NCI-H128 (cell line): ENCODE data around the gene LIN37.
"Not testable (repeated sequence)": the region's sequence is repeated elsewhere in the genome, so short reads cannot be mapped to it uniquely, and the experiment has no call there.

Experiments
- DNase-seq: peaks from one replicate; lab custom pipeline; 2025; ENCODE audit not compliant: unreplicated experiment; lab: John Stamatoyannopoulos, UW

LIN37 gene

GRCh38 chr19:35787227-35787799 lies 38.9 kb downstream of the LIN37 start:
- no peak for DNase-seq

GRCh38 chr19:35788205-35788960 lies 40.0 kb downstream of the LIN37 start:
- no peak for DNase-seq

- no peak for DNase-seq
Observed at GRCh38 chr19:35789195-35789977, 41.0 kb downstream of the LIN37 start.

- no peak for DNase-seq
Observed at GRCh38 chr19:35789978-35790944, 41.9 kb downstream of the LIN37 start.

- DNase-seq: no peak
Observed at GRCh38 chr19:35790981-35791813, 42.8 kb downstream of the LIN37 start.

GRCh38 chr19:35791814-35792279 lies 43.5 kb downstream of the LIN37 start:
- no peak for DNase-seq

- no peak for DNase-seq
Observed at GRCh38 chr19:35792312-35792711, 43.9 kb downstream of the LIN37 start.

- no peak for DNase-seq
Observed at GRCh38 chr19:35792888-35793287, 44.5 kb downstream of the LIN37 start.

GRCh38 chr19:35793381-35794165 lies 45.2 kb downstream of the LIN37 start:
- no peak for DNase-seq

- DNase-seq: not testable (repeated sequence)
Observed at GRCh38 chr19:35795564-35795963, 47.2 kb downstream of the LIN37 start.

GRCh38 chr19:35796645-35797542 lies 48.5 kb downstream of the LIN37 start:
- DNase-seq: no peak

GRCh38 chr19:35797663-35798062 lies 49.3 kb downstream of the LIN37 start:
- no peak for DNase-seq

GRCh38 chr19:35801828-35802227 lies 53.5 kb downstream of the LIN37 start:
- DNase-seq: no peak
